ENCODE measurements around the gene MON1B. TPM values are rescaled to one million over a fixed set of nuclear protein-coding genes. Genes with fewer than 3 reads are reported as not detected.

The MON1B gene
- total and polyA plus RNA-seq, 2 of the 13 experiments (the other 11 are each of a cell fraction or from before 2014, with no cell fraction given), result 13.4 to 15.6 TPM

DNA sequence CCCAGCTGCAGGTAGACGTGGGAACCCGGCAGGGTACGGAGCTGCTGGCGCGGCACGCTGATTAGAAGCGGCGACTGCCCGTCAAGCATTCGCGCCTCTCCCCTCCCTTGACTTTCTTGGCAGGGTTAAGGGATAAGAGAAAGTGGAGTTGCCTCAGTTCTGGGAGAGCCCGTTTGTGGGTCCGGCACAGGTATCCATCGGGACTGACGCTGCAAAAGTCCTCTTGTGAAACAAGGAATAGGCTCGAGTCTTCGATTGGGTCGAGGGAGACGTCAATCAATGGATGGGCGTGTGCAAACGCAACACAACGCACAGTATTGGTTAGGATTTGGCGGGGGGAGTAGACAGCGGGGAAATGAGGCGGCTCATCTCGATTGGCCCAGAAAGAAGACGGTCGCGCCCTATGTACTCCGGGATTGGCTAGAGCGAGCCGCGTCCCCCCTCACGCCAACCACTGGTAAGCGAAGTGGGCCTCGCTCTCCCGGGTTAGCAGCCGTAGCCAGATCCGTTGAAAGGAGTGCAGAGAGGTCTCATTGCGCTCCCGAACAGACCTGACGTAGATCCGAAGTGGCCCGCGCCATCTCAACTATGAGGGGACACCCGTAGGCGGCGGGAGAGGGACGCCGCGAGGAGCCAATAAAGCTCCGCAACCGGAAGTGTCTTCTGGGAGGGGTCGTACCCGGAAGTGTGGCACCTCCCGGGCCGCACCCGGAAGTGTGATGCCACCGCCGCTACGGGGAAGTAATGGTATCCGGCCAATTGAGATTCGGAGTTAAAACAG is at the start of gene MON1B (continued):
- TF ChIP-seq ZNF431 (CRISPR knock-in tag; IDR thresholded peaks at IDR 0.05; ENCODE audit: borderline replicate concordance, low read depth) (peak; percentile 93; the same call in 1 of the 2 replicates), ZFX (CRISPR knock-in tag; IDR thresholded peaks at IDR 0.05; ENCODE audit: low read depth) (peak; percentile 94), ZNF614 (CRISPR knock-in tag; IDR thresholded peaks at IDR 0.05; ENCODE audit: borderline replicate concordance) (peak; percentile 29; the same call in 1 of the 2 replicates), JARID2 (CRISPR knock-in tag; IDR thresholded peaks at IDR 0.05; ENCODE audit: insufficient replicate concordance) (peak; percentile 87), ZNF343 (CRISPR knock-in tag; IDR thresholded peaks at IDR 0.05) (no peak), BHLHE40 (IDR thresholded peaks at IDR 0.05; ENCODE audit: low read length) (no peak), ZNF225 (CRISPR knock-in tag; IDR thresholded peaks at IDR 0.05) (peak; percentile 27; the same call in 1 of the 2 replicates), ZFP36L1 (CRISPR knock-in tag; IDR thresholded peaks at IDR 0.05) (peak; percentile 88; the same call in 1 of the 2 replicates), RBM39 (IDR thresholded peaks at IDR 0.05; ENCODE audit: low read depth, low read length, poor library complexity, severe bottlenecking) (peak; percentile 21), SUZ12 (IDR thresholded peaks at IDR 0.05; ENCODE audit: low read depth, low read length) (no peak), MBD4 (IDR thresholded peaks at IDR 0.05; ENCODE audit: borderline replicate concordance, low read length) (no peak)
- TF ChIP-seq, protein P1, sequence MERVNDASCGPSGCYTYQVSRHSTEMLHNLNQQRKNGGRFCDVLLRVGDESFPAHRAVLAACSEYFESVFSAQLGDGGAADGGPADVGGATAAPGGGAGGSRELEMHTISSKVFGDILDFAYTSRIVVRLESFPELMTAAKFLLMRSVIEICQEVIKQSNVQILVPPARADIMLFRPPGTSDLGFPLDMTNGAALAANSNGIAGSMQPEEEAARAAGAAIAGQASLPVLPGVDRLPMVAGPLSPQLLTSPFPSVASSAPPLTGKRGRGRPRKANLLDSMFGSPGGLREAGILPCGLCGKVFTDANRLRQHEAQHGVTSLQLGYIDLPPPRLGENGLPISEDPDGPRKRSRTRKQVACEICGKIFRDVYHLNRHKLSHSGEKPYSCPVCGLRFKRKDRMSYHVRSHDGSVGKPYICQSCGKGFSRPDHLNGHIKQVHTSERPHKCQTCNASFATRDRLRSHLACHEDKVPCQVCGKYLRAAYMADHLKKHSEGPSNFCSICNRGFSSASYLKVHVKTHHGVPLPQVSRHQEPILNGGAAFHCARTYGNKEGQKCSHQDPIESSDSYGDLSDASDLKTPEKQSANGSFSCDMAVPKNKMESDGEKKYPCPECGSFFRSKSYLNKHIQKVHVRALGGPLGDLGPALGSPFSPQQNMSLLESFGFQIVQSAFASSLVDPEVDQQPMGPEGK (CRISPR knock-in tag; IDR thresholded peaks at IDR 0.05), result peak; percentile 99
- TF ChIP-seq, protein P2, sequence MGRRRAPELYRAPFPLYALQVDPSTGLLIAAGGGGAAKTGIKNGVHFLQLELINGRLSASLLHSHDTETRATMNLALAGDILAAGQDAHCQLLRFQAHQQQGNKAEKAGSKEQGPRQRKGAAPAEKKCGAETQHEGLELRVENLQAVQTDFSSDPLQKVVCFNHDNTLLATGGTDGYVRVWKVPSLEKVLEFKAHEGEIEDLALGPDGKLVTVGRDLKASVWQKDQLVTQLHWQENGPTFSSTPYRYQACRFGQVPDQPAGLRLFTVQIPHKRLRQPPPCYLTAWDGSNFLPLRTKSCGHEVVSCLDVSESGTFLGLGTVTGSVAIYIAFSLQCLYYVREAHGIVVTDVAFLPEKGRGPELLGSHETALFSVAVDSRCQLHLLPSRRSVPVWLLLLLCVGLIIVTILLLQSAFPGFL (CRISPR knock-in tag; IDR thresholded peaks at IDR 0.05), result no peak
- TF ChIP-seq, protein P3, sequence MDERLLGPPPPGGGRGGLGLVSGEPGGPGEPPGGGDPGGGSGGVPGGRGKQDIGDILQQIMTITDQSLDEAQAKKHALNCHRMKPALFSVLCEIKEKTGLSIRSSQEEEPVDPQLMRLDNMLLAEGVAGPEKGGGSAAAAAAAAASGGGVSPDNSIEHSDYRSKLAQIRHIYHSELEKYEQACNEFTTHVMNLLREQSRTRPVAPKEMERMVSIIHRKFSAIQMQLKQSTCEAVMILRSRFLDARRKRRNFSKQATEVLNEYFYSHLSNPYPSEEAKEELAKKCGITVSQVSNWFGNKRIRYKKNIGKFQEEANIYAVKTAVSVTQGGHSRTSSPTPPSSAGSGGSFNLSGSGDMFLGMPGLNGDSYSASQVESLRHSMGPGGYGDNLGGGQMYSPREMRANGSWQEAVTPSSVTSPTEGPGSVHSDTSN (CRISPR knock-in tag; IDR thresholded peaks at IDR 0.05), result peak; percentile 97
- TF ChIP-seq, protein P4, sequence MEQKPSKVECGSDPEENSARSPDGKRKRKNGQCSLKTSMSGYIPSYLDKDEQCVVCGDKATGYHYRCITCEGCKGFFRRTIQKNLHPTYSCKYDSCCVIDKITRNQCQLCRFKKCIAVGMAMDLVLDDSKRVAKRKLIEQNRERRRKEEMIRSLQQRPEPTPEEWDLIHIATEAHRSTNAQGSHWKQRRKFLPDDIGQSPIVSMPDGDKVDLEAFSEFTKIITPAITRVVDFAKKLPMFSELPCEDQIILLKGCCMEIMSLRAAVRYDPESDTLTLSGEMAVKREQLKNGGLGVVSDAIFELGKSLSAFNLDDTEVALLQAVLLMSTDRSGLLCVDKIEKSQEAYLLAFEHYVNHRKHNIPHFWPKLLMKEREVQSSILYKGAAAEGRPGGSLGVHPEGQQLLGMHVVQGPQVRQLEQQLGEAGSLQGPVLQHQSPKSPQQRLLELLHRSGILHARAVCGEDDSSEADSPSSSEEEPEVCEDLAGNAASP (CRISPR knock-in tag; IDR thresholded peaks at IDR 0.05; ENCODE audit: borderline replicate concordance), result peak; percentile 24; the same call in 1 of the 2 replicates
- TF ChIP-seq, protein P5, sequence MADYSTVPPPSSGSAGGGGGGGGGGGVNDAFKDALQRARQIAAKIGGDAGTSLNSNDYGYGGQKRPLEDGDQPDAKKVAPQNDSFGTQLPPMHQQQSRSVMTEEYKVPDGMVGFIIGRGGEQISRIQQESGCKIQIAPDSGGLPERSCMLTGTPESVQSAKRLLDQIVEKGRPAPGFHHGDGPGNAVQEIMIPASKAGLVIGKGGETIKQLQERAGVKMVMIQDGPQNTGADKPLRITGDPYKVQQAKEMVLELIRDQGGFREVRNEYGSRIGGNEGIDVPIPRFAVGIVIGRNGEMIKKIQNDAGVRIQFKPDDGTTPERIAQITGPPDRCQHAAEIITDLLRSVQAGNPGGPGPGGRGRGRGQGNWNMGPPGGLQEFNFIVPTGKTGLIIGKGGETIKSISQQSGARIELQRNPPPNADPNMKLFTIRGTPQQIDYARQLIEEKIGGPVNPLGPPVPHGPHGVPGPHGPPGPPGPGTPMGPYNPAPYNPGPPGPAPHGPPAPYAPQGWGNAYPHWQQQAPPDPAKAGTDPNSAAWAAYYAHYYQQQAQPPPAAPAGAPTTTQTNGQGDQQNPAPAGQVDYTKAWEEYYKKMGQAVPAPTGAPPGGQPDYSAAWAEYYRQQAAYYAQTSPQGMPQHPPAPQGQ (CRISPR knock-in tag; IDR thresholded peaks at IDR 0.05; ENCODE audit: borderline replicate concordance), result peak; percentile 82
